KMS-11 (cell line): ENCODE results near the gene TMEM41A.

Experiments used
- H2AFZ ChIP-seq: fragments of 200-600 bp; sonication (generic); 2 replicates; pipeline ENCODE4 v1.6.1; 2016; ENCODE audit warnings: antibody characterized with exemption, mixed run types, low read depth
- H3K27ac ChIP-seq: fragments of 200-600 bp; sonication (generic); 2 replicates; pipeline ENCODE4 v1.6.1; 2016; ENCODE audit warnings: mild to moderate bottlenecking, mixed run types
- H3K27me3 ChIP-seq: fragments of 200-600 bp; sonication (generic); 2 replicates; pipeline ENCODE4 v1.6.1; 2017; ENCODE audit warnings: mild to moderate bottlenecking, low read depth, mixed run types, moderate library complexity; ENCODE audit not compliant: insufficient read depth
- H3K36me3 ChIP-seq: fragments of 200-600 bp; sonication (generic); 2 replicates; pipeline ENCODE4 v1.6.1; 2017; ENCODE audit warnings: mild to moderate bottlenecking, mixed run types; ENCODE audit not compliant: insufficient read depth
- H3K4me1 ChIP-seq: fragments of 200-600 bp; sonication (generic); 2 replicates; pipeline ENCODE4 v1.6.1; 2016; ENCODE audit warnings: mild to moderate bottlenecking, low read depth, mixed run types; ENCODE audit not compliant: poor library complexity, severe bottlenecking
- H3K4me2 ChIP-seq: fragments of 200-600 bp; sonication (generic); 2 replicates; pipeline ENCODE4 v1.7.0; 2016; ENCODE audit warnings: mild to moderate bottlenecking, mixed run types
- H3K4me3 ChIP-seq: fragments of 200-600 bp; sonication (generic); IDR thresholded peaks from 2 replicates; pipeline ENCODE4 v1.6.1; 2017; ENCODE audit warnings: low read depth, low read length, mixed read lengths; ENCODE audit not compliant: insufficient read depth
- H3K79me2 ChIP-seq: fragments of 200-600 bp; sonication (generic); 2 replicates; pipeline ENCODE4 v1.6.1; 2016; ENCODE audit warnings: low read depth, mixed run types; ENCODE audit not compliant: insufficient read depth
- H3K9ac ChIP-seq: fragments of 200-600 bp; sonication (generic); 2 replicates; pipeline ENCODE4 v1.6.1; 2016; ENCODE audit warnings: mild to moderate bottlenecking, mixed run types
- H4K20me1 ChIP-seq: fragments of 200-600 bp; sonication (generic); 2 replicates; pipeline ENCODE4 v1.6.1; 2016; ENCODE audit warnings: mild to moderate bottlenecking, mixed run types; ENCODE audit not compliant: insufficient read depth
- TF ChIP-seq, protein P1 (sequence below): fragments of 200-600 bp; sonication (generic); conservative IDR thresholded peaks from 2 replicates; pipeline ENCODE4 v1.6.1; 2017; ENCODE audit warnings: low read depth, mild to moderate bottlenecking, antibody characterized with exemption, low read length, moderate library complexity, mixed read lengths

Gene TMEM41A

GRCh38 chr3:185504636-185505035, 5.8 kb upstream of the TMEM41A start:
- H2AFZ ChIP-seq: no peak overlapping the region
- TF ChIP-seq, protein P1, sequence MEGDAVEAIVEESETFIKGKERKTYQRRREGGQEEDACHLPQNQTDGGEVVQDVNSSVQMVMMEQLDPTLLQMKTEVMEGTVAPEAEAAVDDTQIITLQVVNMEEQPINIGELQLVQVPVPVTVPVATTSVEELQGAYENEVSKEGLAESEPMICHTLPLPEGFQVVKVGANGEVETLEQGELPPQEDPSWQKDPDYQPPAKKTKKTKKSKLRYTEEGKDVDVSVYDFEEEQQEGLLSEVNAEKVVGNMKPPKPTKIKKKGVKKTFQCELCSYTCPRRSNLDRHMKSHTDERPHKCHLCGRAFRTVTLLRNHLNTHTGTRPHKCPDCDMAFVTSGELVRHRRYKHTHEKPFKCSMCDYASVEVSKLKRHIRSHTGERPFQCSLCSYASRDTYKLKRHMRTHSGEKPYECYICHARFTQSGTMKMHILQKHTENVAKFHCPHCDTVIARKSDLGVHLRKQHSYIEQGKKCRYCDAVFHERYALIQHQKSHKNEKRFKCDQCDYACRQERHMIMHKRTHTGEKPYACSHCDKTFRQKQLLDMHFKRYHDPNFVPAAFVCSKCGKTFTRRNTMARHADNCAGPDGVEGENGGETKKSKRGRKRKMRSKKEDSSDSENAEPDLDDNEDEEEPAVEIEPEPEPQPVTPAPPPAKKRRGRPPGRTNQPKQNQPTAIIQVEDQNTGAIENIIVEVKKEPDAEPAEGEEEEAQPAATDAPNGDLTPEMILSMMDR: no peak

DNA sequence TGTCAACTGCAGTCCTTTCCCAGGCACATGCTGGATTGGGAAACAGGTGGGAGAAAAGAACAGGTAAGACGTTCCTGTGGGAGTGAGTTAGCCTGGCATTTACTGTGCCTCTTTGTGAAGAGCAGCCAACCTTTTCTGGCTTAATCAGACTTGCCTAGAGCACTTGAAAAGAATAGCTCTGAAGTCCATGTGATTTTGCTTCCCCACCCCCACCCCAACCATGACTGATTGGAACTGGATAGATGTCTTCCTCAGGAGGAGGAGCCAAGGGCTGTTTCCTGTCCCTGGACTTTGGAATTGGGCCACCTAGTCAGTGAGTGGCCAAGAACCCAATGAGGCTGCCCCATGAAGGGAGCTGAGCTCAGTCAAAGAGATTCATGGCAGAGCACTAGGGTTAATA, 4.7 kb upstream of the TMEM41A start:
- H3K4me2 ChIP-seq: no peak overlapping the region
- no peak overlapping the region for H3K27ac ChIP-seq
- no peaks in the 10 kb centered on the region for H3K36me3 ChIP-seq
- TF ChIP-seq, protein P1: no peak
- H2AFZ ChIP-seq: no peak overlapping the region
- no peak overlapping the region for H3K4me3 ChIP-seq
- peaks cover 4% of the 10 kb centered on the region for H3K4me1 ChIP-seq
- no peaks in the 10 kb centered on the region for H4K20me1 ChIP-seq
- no peaks in the 10 kb centered on the region for H3K27me3 ChIP-seq
- no peak overlapping the region for H3K9ac ChIP-seq
- peaks cover under 1% of the 10 kb centered on the region; the same call in 1 of the 2 replicates for H3K79me2 ChIP-seq

More at GRCh38 chr3:185504636-185505035, 5.8 kb upstream of the TMEM41A start:
- Histone ChIP-seq H3K36me3 (no peaks in the 10 kb centered on the region), H3K27me3 (no peaks in the 10 kb centered on the region), H4K20me1 (no peaks in the 10 kb centered on the region), H3K4me2 (no peak overlapping the region), H3K27ac (no peak overlapping the region), H3K79me2 (no peaks in the 10 kb centered on the region), H3K4me3 (no peak overlapping the region), H3K4me1 (no peaks in the 10 kb centered on the region), H3K9ac (no peak overlapping the region)

GRCh38 chr3:185502987-185503386, 4.2 kb upstream of the TMEM41A start:
- H3K9ac ChIP-seq: no peak overlapping the region

GRCh38 chr3:185490241-185490640, 8.6 kb downstream of the TMEM41A start:
- peaks cover 11% of the 10 kb centered on the region for H3K4me1 ChIP-seq
- H3K4me2 ChIP-seq: no peak overlapping the region
- TF ChIP-seq, protein P1: no peak
- no peaks in the 10 kb centered on the region; the same call in 1 of the 2 replicates for H3K36me3 ChIP-seq
- no peak overlapping the region for H2AFZ ChIP-seq
- H3K9ac ChIP-seq: no peak overlapping the region
- H3K79me2 ChIP-seq: no peaks in the 10 kb centered on the region
- no peaks in the 10 kb centered on the region for H3K27me3 ChIP-seq
- H3K27ac ChIP-seq: no peak overlapping the region
- H3K4me3 ChIP-seq: no peak overlapping the region
- no peaks in the 10 kb centered on the region for H4K20me1 ChIP-seq

More at GRCh38 chr3:185502987-185503386, 4.2 kb upstream of the TMEM41A start:
- no peaks in the 10 kb centered on the region for H3K36me3 ChIP-seq
- no peak overlapping the region for H3K4me3 ChIP-seq
- H3K27me3 ChIP-seq: no peaks in the 10 kb centered on the region
- H3K4me2 ChIP-seq: no peak overlapping the region
- no peak overlapping the region for H2AFZ ChIP-seq
- H4K20me1 ChIP-seq: no peaks in the 10 kb centered on the region
- H3K4me1 ChIP-seq: peaks cover 4% of the 10 kb centered on the region
- no peak overlapping the region for H3K27ac ChIP-seq
- TF ChIP-seq, protein P1: no peak
- H3K79me2 ChIP-seq: peaks cover 6% of the 10 kb centered on the region; the same call in 1 of the 2 replicates
